H1 (cell line): ENCODE measurements around the gene SMIM38. TPM values are rescaled to one million over a fixed set of nuclear protein-coding genes. Genes with fewer than 3 reads are reported as not detected.

Experiments
- CTCF ChIA-PET: fragments of 300-600 bp; sonication (Branson Sonifier 250); formaldehyde crosslinking; loops from one replicate; lab custom pipeline; 2021; ENCODE audit not compliant: partially characterized antibody; lab: Charles Lee
- POLR2A ChIA-PET: fragments of 300-600 bp; sonication (Branson Sonifier 250); formaldehyde crosslinking; loops from one replicate; lab custom pipeline; 2021; ENCODE audit warnings: inconsistent platforms; ENCODE audit not compliant: partially characterized antibody; lab: Charles Lee
- DNase-seq, 2 experiments: peaks; one replicate each; pipeline versions ENCODE4 v3.0.0 to v3.0.0-alpha.2; 2010 to 2022; ENCODE audit warnings: low spot score in 2 of 2, low read depth in 1 of 2, mixed read lengths in 1 of 2
- FAIRE-seq: peaks from 2 replicates; lab custom pipeline; 2011; peaks lifted over from hg19 to GRCh38; lab: Jason Lieb, UNC
- H2AFZ ChIP-seq: 2 replicates; pipeline ENCODE4 v1.8.1; 2012; ENCODE audit warnings: low read length, inconsistent platforms
- H2AK5ac ChIP-seq: 2 replicates; pipeline ENCODE4 v1.6.1; 2013; ENCODE audit warnings: low read depth, low read length
- H2BK120ac ChIP-seq: replicated peaks from 2 replicates; pipeline ENCODE3; 2013; ENCODE audit warnings: low read depth, low read length, inconsistent platforms
- H2BK12ac ChIP-seq: 2 replicates; pipeline ENCODE4 v1.6.1; 2013; ENCODE audit warnings: low read depth, low read length
- H2BK15ac ChIP-seq: 2 replicates; pipeline ENCODE4 v1.6.1; 2013; ENCODE audit warnings: low read length
- H2BK20ac ChIP-seq: 2 replicates; pipeline ENCODE4 v1.6.1; 2013; ENCODE audit warnings: low read length
- H2BK5ac ChIP-seq: 2 replicates; pipeline ENCODE4 v1.6.1; 2013; ENCODE audit warnings: low read depth, low read length
- H3K14ac ChIP-seq: 2 replicates; pipeline ENCODE4 v1.6.1; 2013; ENCODE audit warnings: inconsistent platforms; ENCODE audit not compliant: insufficient read length
- H3K18ac ChIP-seq: 2 replicates; pipeline ENCODE4 v1.6.1; 2013; ENCODE audit warnings: low read length; ENCODE audit errors: extremely low read depth
- H3K23ac ChIP-seq: 2 replicates; pipeline ENCODE4 v1.6.1; 2013; ENCODE audit warnings: inconsistent platforms; ENCODE audit not compliant: insufficient read length
- H3K23me2 ChIP-seq: 2 replicates; pipeline ENCODE4 v1.6.1; 2013; ENCODE audit warnings: low read depth, low read length
- H3K27ac ChIP-seq: 2 replicates; pipeline ENCODE4 v1.6.1; 2011; ENCODE audit warnings: low read depth, low read length, inconsistent platforms
- H3K27me3 ChIP-seq, 4 experiments: replicated peaks in 1 of 4; 1 replicate in 1 of 4; 2 replicates in 3 of 4; pipeline versions ENCODE4 v1.6.1 to v1.8.1; 2011 to 2013; ENCODE audit warnings: low read length in 3 of 4, mild to moderate bottlenecking in 3 of 4, inconsistent platforms in 2 of 4, mixed read lengths in 2 of 4, moderate library complexity in 1 of 4; ENCODE audit not compliant: control insufficient read depth in 3 of 4, insufficient read depth in 3 of 4; ENCODE audit errors: extremely low read depth in 1 of 4
- H3K36me3 ChIP-seq, 4 experiments: 2 replicates each; pipeline versions ENCODE4 v1.6.1 to v1.8.1; 2011 to 2013; ENCODE audit warnings: mild to moderate bottlenecking in 4 of 4, low read length in 3 of 4, moderate library complexity in 2 of 4, control low read depth in 1 of 4, inconsistent platforms in 1 of 4; ENCODE audit not compliant: insufficient read depth in 4 of 4, control insufficient read depth in 2 of 4
- H3K4ac ChIP-seq: replicated peaks from 2 replicates; pipeline ENCODE3; 2013; ENCODE audit warnings: low read length, low read depth, mixed read lengths, inconsistent platforms; ENCODE audit not compliant: insufficient read length
- H3K4me1 ChIP-seq, 4 experiments: replicated peaks in 1 of 4; 1 replicate in 1 of 4; 2 replicates in 3 of 4; pipeline versions ENCODE4 v1.6.1 to v1.8.1; 2011 to 2013; ENCODE audit warnings: low read length in 3 of 4, inconsistent platforms in 2 of 4, mixed read lengths in 1 of 4; ENCODE audit not compliant: insufficient read depth in 4 of 4, control insufficient read depth in 3 of 4
- H3K4me2 ChIP-seq, 2 experiments: 2 replicates each; pipeline versions ENCODE4 v1.6.1 to v1.8.1; 2011 to 2013; ENCODE audit warnings: low read depth in 2 of 2, low read length in 2 of 2, control low read depth in 1 of 2, inconsistent platforms in 1 of 2, mild to moderate bottlenecking in 1 of 2; ENCODE audit not compliant: insufficient read depth in 1 of 2
- H3K4me3 ChIP-seq, 4 experiments: fragments of 200-600, 300-600 bp in 1 of 4; sonication (generic), shearing (Covaris generic), sonication (Bioruptor Twin) in 1 of 4; 2 replicates each; pipeline versions ENCODE4 v1.5.1 to v1.8.1; 2011 to 2016; ENCODE audit warnings: low read length in 4 of 4, low read depth in 3 of 4, control low read depth in 2 of 4, inconsistent platforms in 2 of 4, mild to moderate bottlenecking in 2 of 4, mixed read lengths in 1 of 4, moderate library complexity in 1 of 4; ENCODE audit not compliant: insufficient read depth in 2 of 4; ENCODE audit errors: extremely low read depth in 1 of 4
- H3K56ac ChIP-seq: replicated peaks from 2 replicates; pipeline ENCODE3; 2013; ENCODE audit warnings: low read depth, mild to moderate bottlenecking, mixed read lengths, low read length, inconsistent platforms; ENCODE audit not compliant: insufficient read length
- H3K79me1 ChIP-seq: 2 replicates; pipeline ENCODE4 v1.6.1; 2013; ENCODE audit warnings: low read depth, low read length, control low read depth
- H3K79me2 ChIP-seq, 2 experiments: 2 replicates each; pipeline versions ENCODE4 v1.6.1 to v1.8.1; 2012 to 2013; ENCODE audit warnings: low read length in 2 of 2, mild to moderate bottlenecking in 2 of 2, inconsistent platforms in 1 of 2; ENCODE audit not compliant: insufficient read depth in 2 of 2, control insufficient read depth in 1 of 2
- H3K9ac ChIP-seq, 4 experiments: replicated peaks in 1 of 4; 1 replicate in 1 of 4; 2 replicates in 3 of 4; pipeline versions ENCODE4 v1.6.1 to v1.8.1; 2011 to 2013; ENCODE audit warnings: low read depth in 3 of 4, low read length in 3 of 4, control low read depth in 2 of 4, mild to moderate bottlenecking in 2 of 4, moderate library complexity in 2 of 4, inconsistent platforms in 1 of 4; ENCODE audit errors: extremely low read depth in 1 of 4
- H3K9me3 ChIP-seq, 2 experiments: 2 replicates each; pipeline versions ENCODE4 v1.6.1 to v1.8.1; 2012 to 2013; ENCODE audit warnings: mild to moderate bottlenecking in 2 of 2, moderate library complexity in 2 of 2, control low read depth in 1 of 2, inconsistent platforms in 1 of 2, low read depth in 1 of 2, low read length in 1 of 2, mixed read lengths in 1 of 2; ENCODE audit not compliant: insufficient read depth in 2 of 2
- H4K20me1 ChIP-seq, 2 experiments: replicated peaks in 1 of 2; 2 replicates each; pipeline versions ENCODE3 to v1.8.1; 2011 to 2013; ENCODE audit warnings: inconsistent platforms in 2 of 2, low read length in 2 of 2, mild to moderate bottlenecking in 1 of 2; ENCODE audit not compliant: insufficient read depth in 2 of 2, control insufficient read depth in 1 of 2
- H4K5ac ChIP-seq: 2 replicates; pipeline ENCODE4 v1.6.1; 2013; ENCODE audit warnings: low read length, low read depth, mixed read lengths, inconsistent platforms; ENCODE audit not compliant: insufficient read length
- H4K8ac ChIP-seq: 2 replicates; pipeline ENCODE4 v1.8.0; 2013; ENCODE audit warnings: mild to moderate bottlenecking, moderate library complexity, low read length, inconsistent platforms; ENCODE audit not compliant: insufficient read depth; ENCODE audit errors: extremely low read depth
- H4K91ac ChIP-seq: replicated peaks from 2 replicates; pipeline ENCODE3; 2013; ENCODE audit warnings: low read length, mixed read lengths, inconsistent platforms; ENCODE audit not compliant: insufficient read length
- ASH2L ChIP-seq: fragments of 200-600, 300-600 bp; sonication (generic); IDR thresholded peaks from one replicate; pipeline ENCODE4 v1.7.1; 2017; ENCODE audit warnings: low read length
- CBX5 ChIP-seq: fragments of 300-800, 300-1000 bp; sonication (generic); IDR thresholded peaks from 2 replicates; pipeline ENCODE4 v1.7.1; 2016; ENCODE audit warnings: antibody characterized with exemption, low read length, low read depth
- CHD2 ChIP-seq: IDR thresholded peaks from 2 replicates; pipeline ENCODE4 v1.6.1; 2012; ENCODE audit warnings: low read length, improper control_type of control experiment
- EZH2 ChIP-seq: fragments of 200-600 bp; sonication (generic); IDR thresholded peaks from 2 replicates; pipeline ENCODE4 v1.7.1; 2012; ENCODE audit warnings: low read depth, mild to moderate bottlenecking, moderate library complexity, low read length, inconsistent platforms; ENCODE audit not compliant: severe bottlenecking
- KDM4A ChIP-seq: IDR thresholded peaks from one replicate; pipeline ENCODE4 v1.7.1; 2012; ENCODE audit warnings: low read depth, mild to moderate bottlenecking, moderate library complexity, low read length, inconsistent platforms; ENCODE audit not compliant: severe bottlenecking
- SIRT6 ChIP-seq: IDR thresholded peaks from one replicate; pipeline ENCODE4 v1.7.1; 2012; ENCODE audit warnings: low read length, inconsistent platforms
- TEAD4 ChIP-seq: IDR thresholded peaks from 2 replicates; pipeline ENCODE4 v1.6.1; 2012; ENCODE audit warnings: low read depth, low read length, inconsistent platforms, mixed read lengths
- WGBS, 2 experiments: shearing (Covaris generic) in 1 of 2; methylation state at CpG; one replicate each; pipeline versions ENCODE4 v1.1.6 to v1.1.7; 2013 to 2015; ENCODE audit warnings: low lambda C conversion rate in 2 of 2, mixed read lengths in 2 of 2, inconsistent platforms in 1 of 2, low coverage in 1 of 2, missing lambda C conversion rate in 1 of 2; ENCODE audit not compliant: insufficient replicate concordance in 2 of 2, insufficient coverage in 1 of 2, insufficient read length in 1 of 2; ENCODE audit errors: extremely low coverage in 1 of 2, missing lambda C conversion rate in 1 of 2; 5-methylcytosine and 5-hydroxymethylcytosine counted together
- polyA plus RNA-seq, 7 experiments: library from polyadenylated mRNA; depleted of rRNA in 3 of 7; stranded (reverse) in 5 of 7; unstranded in 2 of 7; fragments of >200 nt in 5 of 7; fragments of 200-250 nt in 2 of 7; gene quantifications; 1 replicate in 5 of 7; 2 replicates in 1 of 7; 4 replicates in 1 of 7; pipeline versions ENCODE4 v1.2.1 to v1.2.3, GENCODE V29; 2011 to 2013; ENCODE audit warnings: missing spikeins in 2 of 7, mixed read lengths in 2 of 7
- total RNA-seq: library from RNA; stranded (reverse); fragmentation: NEBNext Ultra II Directional; extraction: Animal tissue kit (Norgen Biotek cat#: 25700); gene quantifications from 2 replicates; pipeline ENCODE4 v1.2.1, GENCODE V29; 2021
- TF ChIP-seq, protein P1 (sequence below): IDR thresholded peaks from 2 replicates; pipeline ENCODE4 v1.6.1; 2012; ENCODE audit warnings: inconsistent platforms

The SMIM38 gene
- total and polyA plus RNA-seq, 2 of the 8 experiments (the other 6 are each of a cell fraction or from before 2014, with no cell fraction given), result 0.17 to 0.20 TPM

GRCh38 chr11:69160296-69161116 lies 4.8 kb downstream of the SMIM38 start:
- Histone ChIP-seq H2AFZ (no peak overlapping the region), H2BK20ac (no peak overlapping the region), H3K27ac (no peak overlapping the region), H3K27me3 (no peaks in the 10 kb centered on the region), H3K23me2 (no peaks in the 10 kb centered on the region), H2AK5ac (no peak overlapping the region), H3K4me1 (no peaks in the 10 kb centered on the region), H4K91ac (no peak overlapping the region), H4K5ac (no peak overlapping the region), H3K9ac (no peak overlapping the region), H3K23ac (no peak overlapping the region), H4K20me1 (no peaks in the 10 kb centered on the region), H3K4me3 (no peak overlapping the region), H2BK120ac (no peak overlapping the region), H3K79me2 (no peaks in the 10 kb centered on the region), H3K14ac (no peak overlapping the region), H4K8ac (no peak overlapping the region), H3K4me2 (no peak overlapping the region), H2BK15ac (no peak overlapping the region), H2BK12ac (no peak overlapping the region), H3K9me3 (peaks cover 0 to 3% of the 10 kb centered on the region in 2 experiments; a peak in 1 of 4 replicates), H3K4ac (no peak overlapping the region), H3K56ac (no peak overlapping the region), H3K36me3 (no peaks in the 10 kb centered on the region), H3K18ac (no peak overlapping the region), H2BK5ac (no peak overlapping the region), H3K79me1 (no peaks in the 10 kb centered on the region)
- 86% methylated on average over 15 of the region's 15 CpGs; no CpG with 5 or more reads in 1 of the 2 experiments for WGBS, 2 experiments
- CTCF ChIA-PET, result interaction anchor here (0.7 kb wide), 2 partner anchors 13 to 189 kb away, joined by 3 read pairs; no protein-coding TSS in a partner anchor
- POLR2A ChIA-PET, result no interaction called here
- DNase-seq (no peak), FAIRE-seq (no peak)
- TF ChIP-seq EZH2 (no peak), TEAD4 (no peak), CBX5 (no peak), ASH2L (no peak), SIRT6 (no peak), CHD2 (no peak), KDM4A (no peak)
- TF ChIP-seq, protein P1, sequence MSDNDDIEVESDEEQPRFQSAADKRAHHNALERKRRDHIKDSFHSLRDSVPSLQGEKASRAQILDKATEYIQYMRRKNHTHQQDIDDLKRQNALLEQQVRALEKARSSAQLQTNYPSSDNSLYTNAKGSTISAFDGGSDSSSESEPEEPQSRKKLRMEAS, result no peak
